ENCODE results near the gene DTX3. TPM values are rescaled to one million over a fixed set of nuclear protein-coding genes. Genes with fewer than 3 reads are reported as not detected.
A peak's percentile ranks its signal among the peaks of the same experiment; 100 is the strongest.

The DTX3 gene
- total and polyA plus RNA-seq, 9 donors, result 37.9 to 75.2 (median 56.2) TPM

GRCh38 chr12:57626921-57627445 lies 22.4 kb downstream of the DTX3 start:
- Histone ChIP-seq H3K27me3 (no peaks in the 10 kb centered on the region), H3K4me1 (ENCODE audit: insufficient read depth) (peaks cover 3% of the 10 kb centered on the region), H3K36me3 (no peaks in the 10 kb centered on the region), H3K4me3 (no peak overlapping the region), H3K27ac (no peak overlapping the region), H3K9me3 (no peaks in the 10 kb centered on the region)
- TF ChIP-seq CTCF (IDR thresholded peaks at IDR 0.05), result no peak
- TF ChIP-seq POLR2A (IDR thresholded peaks at IDR 0.05), result no peak
- no peak for TF ChIP-seq EP300 (IDR thresholded peaks at IDR 0.05)
- WGBS, 3 donors, result 42 to 47% (median 42%) methylated on average over 9 of the region's 9 CpGs
- no peak for DNase-seq
- intact Hi-C loops (cut with DNase I), result loop anchor here in 2 of 4 donors (5.0 to 10.0 kb wide), 2 partner anchors 170 to 172 kb away; partner anchors contain the start of genes GLI1 (in 2 of the 2) and INHBE (in 2 of the 2)

DNA sequence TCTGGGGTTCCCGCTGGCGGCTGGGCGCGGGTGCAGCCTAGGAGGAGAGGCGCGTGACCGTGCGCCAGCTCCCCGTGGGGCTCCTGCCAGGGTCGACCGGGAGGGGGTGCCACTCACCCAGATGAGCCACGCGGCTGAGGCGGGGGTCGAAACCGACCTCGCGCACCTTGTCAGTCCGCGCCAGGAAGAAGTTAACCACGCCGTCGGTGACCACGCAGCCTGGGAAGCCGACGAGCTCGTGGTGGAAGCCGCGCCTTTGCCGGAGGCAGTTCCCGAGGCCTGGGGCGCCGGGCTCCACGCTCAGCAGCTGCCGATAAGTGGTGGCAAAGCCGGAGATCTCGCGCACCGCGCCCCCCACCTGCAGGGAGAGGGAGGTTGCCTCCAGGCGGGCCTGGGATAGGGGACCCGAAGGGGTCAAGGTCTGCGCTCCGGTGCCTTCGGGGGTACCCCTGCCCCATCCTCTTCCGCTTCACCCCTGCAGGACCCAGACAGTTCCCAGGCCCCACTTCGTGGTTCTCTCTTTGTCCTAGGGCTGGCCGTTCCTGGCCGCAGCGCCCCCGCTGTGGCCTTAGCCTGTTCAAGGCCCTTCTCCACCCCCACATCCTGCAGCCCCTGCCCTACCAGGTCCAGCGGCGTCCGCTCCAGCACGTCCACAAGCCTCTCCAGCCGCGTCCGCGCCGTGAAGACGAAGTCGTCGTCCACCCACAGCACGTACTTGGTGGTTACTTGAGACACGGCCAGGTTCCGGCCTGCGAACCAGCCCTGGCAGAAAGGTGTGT lies 23.1 kb downstream of the DTX3 start:
- TF ChIP-seq EP300 (IDR thresholded peaks at IDR 0.05) (no peak), CTCF (IDR thresholded peaks at IDR 0.05) (no peak), POLR2A (IDR thresholded peaks at IDR 0.05) (no peak)
- WGBS, 3 donors, result 8 to 17% (median 15%) methylated on average over 41 to 67 of the region's 67 CpGs
- H3K9me3 ChIP-seq, result no peaks in the 10 kb centered on the region
- H3K27ac ChIP-seq, result no peak overlapping the region
- intact Hi-C loops (cut with DNase I), result loop anchor here in 2 of 4 donors (5.0 to 10.0 kb wide), 2 partner anchors 170 to 173 kb away; partner anchors contain the start of genes GLI1 (in 2 of the 2) and INHBE (in 2 of the 2)
- H3K36me3 ChIP-seq, result no peaks in the 10 kb centered on the region
- no peak overlapping the region for H3K4me3 ChIP-seq
- no peaks in the 10 kb centered on the region for H3K27me3 ChIP-seq
- peak in 2 of 5 donors; percentile 20 to 23 for DNase-seq
- peaks cover 4% of the 10 kb centered on the region for H3K4me1 ChIP-seq (ENCODE audit: insufficient read depth)

GRCh38 chr12:57628280-57629191 lies 23.9 kb downstream of the DTX3 start:
- Histone ChIP-seq H3K27me3 (no peaks in the 10 kb centered on the region), H3K27ac (no peak overlapping the region), H3K9me3 (no peaks in the 10 kb centered on the region), H3K4me1 (ENCODE audit: insufficient read depth) (peaks cover 8% of the 10 kb centered on the region), H3K4me3 (no peak overlapping the region), H3K36me3 (no peaks in the 10 kb centered on the region)
- no peak for DNase-seq
- WGBS, 3 donors, result 70 to 83% (median 74%) methylated on average over 29 of the region's 29 CpGs
- intact Hi-C loops (cut with DNase I), result loop anchor here in 2 of 4 donors (5.0 to 10.0 kb wide), 2 partner anchors 171 to 174 kb away; partner anchors contain the start of genes GLI1 (in 2 of the 2) and INHBE (in 2 of the 2)
- TF ChIP-seq CTCF (IDR thresholded peaks at IDR 0.05), result no peak
- TF ChIP-seq EP300 (IDR thresholded peaks at IDR 0.05), result no peak
- TF ChIP-seq POLR2A (IDR thresholded peaks at IDR 0.05), result no peak

GRCh38 chr12:57629897-57630471 lies 25.4 kb downstream of the DTX3 start:
- DNase-seq, result no peak
- H3K27me3 ChIP-seq, result no peaks in the 10 kb centered on the region
- no peaks in the 10 kb centered on the region for H3K9me3 ChIP-seq
- no peak overlapping the region for H3K4me3 ChIP-seq
- H3K36me3 ChIP-seq, result no peaks in the 10 kb centered on the region
- no peak overlapping the region for H3K27ac ChIP-seq
- H3K4me1 ChIP-seq (ENCODE audit: insufficient read depth), result peaks cover 8% of the 10 kb centered on the region
- TF ChIP-seq CTCF (IDR thresholded peaks at IDR 0.05), result no peak
- TF ChIP-seq EP300 (IDR thresholded peaks at IDR 0.05), result no peak
- no peak for TF ChIP-seq POLR2A (IDR thresholded peaks at IDR 0.05)
- WGBS, 3 donors, result 88 to 94% (median 91%) methylated on average over 5 of the region's 5 CpGs
- intact Hi-C loops (cut with DNase I), result loop anchor here in 2 of 4 donors (5.0 to 10.0 kb wide), 2 partner anchors 173 to 175 kb away; partner anchors contain the start of genes GLI1 (in 2 of the 2) and INHBE (in 2 of the 2)
